ENCODE data around the gene ADAMTS9. TPM values are rescaled to one million over a fixed set of nuclear protein-coding genes. Genes with fewer than 3 reads are reported as not detected.

Gene ADAMTS9
- total RNA-seq, 1 experiment from 2014 or later, result 0.46 TPM

GRCh38 chr3:64648927-64649906 is 38.6 kb downstream of the ADAMTS9 start:
- H3K4me3 Mint-ChIP-seq, result no peak overlapping the region
- TF ChIP-seq CTCF (conservative IDR thresholded peaks at IDR 0.05), result no peak
- H3K4me1 ChIP-seq (ENCODE audit: insufficient read depth, low read length), result no peaks in the 10 kb centered on the region

More at GRCh38 chr3:64648927-64649906, 38.6 kb downstream of the ADAMTS9 start:
- no peak overlapping the region for H3K18ac ChIP-seq (ENCODE audit: insufficient read length, low read depth, low read length)
- Mint-ChIP-seq H3K9me3 (no peaks in the 10 kb centered on the region), H3K36me3 (ENCODE audit: insufficient read depth in 1 of 3, low read depth in 3 of 3) (no peaks in the 10 kb centered on the region), H3K27me3 (ENCODE audit: low read depth) (peaks cover 2% of the 10 kb centered on the region; the same call in 1 of the 2 replicates), H3K4me1 (peaks cover 14 to 20% of the 10 kb centered on the region in 2 experiments), H3K27ac (no peak overlapping the region)
- no peaks in the 10 kb centered on the region for H3K79me1 ChIP-seq (ENCODE audit: insufficient read depth, low read depth, low read length, poor library complexity, severe bottlenecking)
- no peaks in the 10 kb centered on the region for H3K27me3 ChIP-seq (ENCODE audit: insufficient read depth, low read length)
- no peaks in the 10 kb centered on the region for H3K9me3 ChIP-seq (ENCODE audit: control insufficient read depth, low read depth, low read length)
- H3K27ac ChIP-seq (ENCODE audit: insufficient read length, low read depth, low read length), result no peak overlapping the region
- H2AFZ ChIP-seq (ENCODE audit: low read length), result no peak overlapping the region
- no peak overlapping the region for H3K14ac ChIP-seq (ENCODE audit: insufficient read depth, low read length)
- H4K8ac ChIP-seq (replicated peaks; ENCODE audit: insufficient read length, low read depth, low read length), result no peak overlapping the region
- H3K4ac ChIP-seq (ENCODE audit: low read depth, low read length), result no peak overlapping the region
- no peak for DNase-seq
- no peaks in the 10 kb centered on the region for H3K79me2 ChIP-seq (ENCODE audit: insufficient read depth, low read length)
- H3K23me2 ChIP-seq (ENCODE audit: insufficient read length, low read depth, low read length, poor library complexity, severe bottlenecking), result no peaks in the 10 kb centered on the region
- H2BK120ac ChIP-seq (ENCODE audit: low read depth, low read length, poor library complexity, severe bottlenecking), result no peak overlapping the region
- H2BK5ac ChIP-seq (ENCODE audit: insufficient read length, low read length), result no peak overlapping the region
- WGBS (ENCODE audit: extremely low coverage, insufficient read length, low lambda C conversion rate), result no CpG with 5 or more reads among the region's 11 CpGs
- no peaks in the 10 kb centered on the region for H4K20me1 ChIP-seq (ENCODE audit: control insufficient read depth, insufficient read depth, insufficient read length)
- no peak overlapping the region for H2BK20ac ChIP-seq (ENCODE audit: low read depth, low read length, poor library complexity, severe bottlenecking)
- no peak overlapping the region for H4K91ac ChIP-seq (ENCODE audit: insufficient read length, low read depth, low read length)
- H4K5ac ChIP-seq (ENCODE audit: insufficient read length, low read depth, low read length), result no peak overlapping the region
- no peak overlapping the region; the same call in 1 of the 2 replicates for H2BK15ac ChIP-seq (ENCODE audit: low read depth, low read length)
- H3T11ph ChIP-seq (ENCODE audit: low read length), result no peak overlapping the region
- H3K23ac ChIP-seq (ENCODE audit: insufficient read length, low read depth, low read length), result no peak overlapping the region
- H3K4me2 ChIP-seq (ENCODE audit: insufficient read depth, insufficient read length, low read length), result no peak overlapping the region
- no peak overlapping the region for H2AK5ac ChIP-seq (ENCODE audit: insufficient read length, low read length)
- no peak overlapping the region for H2BK12ac ChIP-seq (ENCODE audit: insufficient read length, low read depth, low read length)
- H3K56ac ChIP-seq (ENCODE audit: insufficient read length, low read depth, low read length), result no peak overlapping the region
- H3K9ac ChIP-seq (ENCODE audit: extremely low read depth, insufficient read length, low read length), result no peak overlapping the region
